NCI-H187 (cell line): ENCODE measurements around the gene SOX5.

Experiments used
- DNase-seq, 2 experiments: peaks; one replicate each; lab custom pipeline; 2025; lab: John Stamatoyannopoulos, UW

The SOX5 gene

DNA sequence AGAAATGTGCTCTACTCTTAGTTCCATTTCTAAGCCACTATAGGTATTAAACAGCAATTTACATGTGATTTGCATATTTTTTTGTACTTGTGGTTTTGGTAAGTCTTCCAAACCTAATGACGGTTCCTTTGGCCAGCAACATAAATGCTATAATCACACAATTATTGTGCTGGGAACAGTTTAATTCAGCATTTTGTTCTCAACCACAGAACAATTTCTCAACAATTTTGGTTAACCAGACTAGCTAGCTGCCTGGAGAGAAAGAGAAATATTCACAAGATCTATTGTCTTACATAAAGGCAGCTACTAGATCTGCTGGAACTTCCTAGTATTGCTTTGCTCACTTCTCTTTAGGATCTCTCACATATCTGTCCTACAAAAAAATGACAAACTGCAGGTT, 265.3 kb downstream of the SOX5 start:
- no peak for DNase-seq

- no peak for DNase-seq
Observed at GRCh38 chr12:23681237-23681636, 268.2 kb downstream of the SOX5 start.

GRCh38 chr12:23674064-23674463, 275.4 kb downstream of the SOX5 start:
- no peak for DNase-seq

- DNase-seq = no peak
Observed at GRCh38 chr12:23671881-23672280, 277.6 kb downstream of the SOX5 start.

DNA sequence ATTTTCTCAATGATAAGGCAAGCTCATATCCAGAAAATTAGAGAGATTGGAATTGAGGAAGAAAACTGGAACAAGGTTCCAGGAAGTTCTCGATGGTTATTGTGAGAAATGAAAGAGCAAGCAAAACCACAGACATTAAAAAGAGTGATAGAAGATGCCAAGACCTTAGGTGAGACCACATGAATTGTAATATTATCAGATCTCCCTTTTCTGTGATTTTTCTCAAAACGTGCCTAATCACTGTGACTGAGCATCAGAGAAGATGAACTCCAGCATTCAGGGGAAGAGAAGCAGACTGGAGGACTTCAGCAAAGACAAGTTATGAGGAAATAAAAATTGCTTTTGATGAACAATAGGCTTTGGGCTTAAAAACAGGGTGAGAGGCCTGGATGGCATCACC, 278.8 kb downstream of the SOX5 start:
- no peak for DNase-seq

GRCh38 chr12:23669691-23670090, 279.8 kb downstream of the SOX5 start:
- DNase-seq = no peak

GRCh38 chr12:23666866-23667265, 282.6 kb downstream of the SOX5 start:
- DNase-seq = no peak

GRCh38 chr12:23662966-23663365, 286.5 kb downstream of the SOX5 start:
- no peak for DNase-seq

GRCh38 chr12:23659131-23659530, 290.3 kb downstream of the SOX5 start:
- no peak for DNase-seq

DNA sequence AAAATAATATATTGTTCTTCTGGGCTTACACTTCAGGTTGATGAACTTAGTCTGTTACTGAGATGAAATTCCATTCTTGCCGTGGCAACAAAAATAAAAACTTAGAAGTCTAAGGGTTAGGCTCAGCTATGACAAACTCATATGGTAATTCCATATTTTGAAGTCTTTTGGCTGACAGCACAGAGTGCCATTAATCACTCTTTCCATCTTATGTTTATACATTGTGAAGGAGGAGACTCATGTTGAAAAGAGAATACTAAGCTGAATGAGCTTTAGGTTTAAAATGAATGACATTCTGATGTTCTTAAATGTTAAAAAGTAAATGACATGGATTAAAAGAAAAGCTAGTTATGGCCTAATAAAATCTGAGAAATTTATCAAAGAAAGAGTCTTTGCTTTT, 291.9 kb downstream of the SOX5 start:
- no peak for DNase-seq

DNA sequence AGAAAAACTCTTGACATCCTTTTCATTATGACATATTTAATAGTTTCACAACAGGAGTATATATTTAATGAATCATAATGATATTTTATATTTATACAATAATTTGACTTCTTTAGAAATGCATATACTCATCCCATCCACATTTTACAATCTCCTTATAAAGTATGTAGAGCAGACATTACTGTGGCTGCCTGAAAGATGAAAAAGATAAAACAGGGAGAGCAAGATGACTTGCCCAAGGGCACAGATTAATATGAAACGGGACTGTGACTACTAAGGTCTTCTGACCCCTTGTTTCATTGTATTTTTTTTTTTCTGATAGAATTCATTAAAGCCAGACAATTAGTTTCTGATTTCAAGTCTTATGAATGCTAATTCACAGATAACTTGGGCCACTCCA, 293.6 kb downstream of the SOX5 start:
- no peak for DNase-seq

GRCh38 chr12:23655112-23655511, 294.4 kb downstream of the SOX5 start:
- no peak for DNase-seq

DNA sequence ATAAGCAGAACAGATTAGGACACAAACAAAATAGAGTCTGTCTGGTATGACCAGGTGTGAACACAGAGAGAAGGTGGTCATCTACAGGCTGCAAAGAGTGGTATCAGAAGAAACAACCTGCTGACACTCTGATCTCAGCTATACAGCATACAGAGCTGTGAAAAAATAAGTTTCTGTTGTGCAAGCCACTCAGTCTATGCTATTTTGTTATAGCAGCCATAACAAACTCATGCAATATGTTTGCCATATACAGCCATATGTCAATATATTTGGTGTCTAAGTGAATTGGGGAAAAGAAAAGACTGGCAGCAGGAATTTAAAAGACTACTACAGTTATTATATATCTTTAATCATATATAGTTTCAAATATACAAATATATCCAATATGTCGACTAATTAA, 300.9 kb downstream of the SOX5 start:
- no peak for DNase-seq

- peak in 1 of 2 experiments; percentile 14 for DNase-seq
Observed at GRCh38 chr12:23640754-23641153, 308.7 kb downstream of the SOX5 start.

GRCh38 chr12:23634344-23634743, 315.1 kb downstream of the SOX5 start:
- no peak for DNase-seq

DNA sequence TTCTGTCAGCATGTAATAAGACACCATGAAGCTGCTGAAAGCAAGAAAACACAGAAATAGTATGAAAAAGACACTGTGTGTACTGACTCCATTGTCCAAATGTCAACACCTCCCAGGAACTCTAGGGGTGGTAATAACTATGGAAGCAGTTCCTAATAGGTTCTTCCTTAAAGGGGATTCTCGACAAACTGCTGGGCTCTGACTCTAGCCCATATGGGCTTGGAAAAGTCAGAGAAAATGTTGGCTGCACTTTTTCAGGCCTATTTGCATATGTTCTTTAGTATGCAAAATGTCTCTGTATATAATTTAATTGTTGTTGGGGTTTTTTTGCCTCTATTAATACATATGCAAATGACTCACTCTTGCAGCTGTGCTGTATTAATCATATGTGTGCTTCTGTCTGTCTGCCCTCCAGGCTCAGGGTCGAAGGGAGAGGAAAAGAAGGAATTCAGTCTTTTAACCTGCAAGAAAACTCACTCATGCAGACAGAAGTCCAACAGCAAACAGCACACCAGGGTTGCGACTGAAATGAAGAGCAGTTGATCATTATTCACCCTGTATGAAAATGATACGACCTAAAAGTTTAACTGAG, 317.6 kb downstream of the SOX5 start:
- DNase-seq = no peak

DNA sequence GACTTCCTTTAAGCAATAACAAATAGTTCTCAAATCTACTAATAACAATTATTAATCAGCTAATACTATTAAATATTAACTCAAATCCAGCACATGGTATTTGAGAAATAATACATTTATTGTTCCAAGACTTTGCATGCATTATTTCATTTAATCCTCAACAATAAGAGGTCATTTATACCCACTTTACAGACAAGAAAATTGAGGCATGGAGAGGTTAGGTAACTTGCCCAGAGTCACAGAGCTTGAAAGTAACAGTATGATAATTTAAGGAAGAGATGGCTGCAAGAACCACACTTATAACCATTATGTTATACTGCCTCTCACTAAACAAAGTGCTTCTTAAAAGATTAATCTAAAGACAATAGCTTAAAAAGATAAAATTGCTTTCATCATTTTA, 318.9 kb downstream of the SOX5 start:
- DNase-seq = no peak

GRCh38 chr12:23628806-23629205, 320.7 kb downstream of the SOX5 start:
- DNase-seq = no peak

DNA sequence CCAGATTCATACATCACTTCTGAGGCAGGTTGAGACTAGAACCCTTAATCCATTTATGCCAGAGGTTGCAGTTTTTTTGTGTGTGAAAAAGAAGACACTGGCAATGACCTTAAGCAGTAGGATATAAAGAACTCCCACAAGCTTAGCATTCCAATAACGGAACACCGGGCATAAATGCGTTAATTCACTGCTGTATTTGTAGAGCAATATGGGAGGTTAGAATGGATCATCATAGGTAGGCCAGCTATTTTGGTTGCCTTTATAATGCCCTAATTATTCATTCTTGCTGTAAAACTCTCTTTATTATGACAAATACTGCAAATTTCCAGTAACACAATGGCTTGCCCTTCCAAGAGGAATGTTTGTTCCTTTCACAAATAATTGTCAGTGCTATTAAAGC, 322.7 kb downstream of the SOX5 start:
- DNase-seq = no peak

DNA sequence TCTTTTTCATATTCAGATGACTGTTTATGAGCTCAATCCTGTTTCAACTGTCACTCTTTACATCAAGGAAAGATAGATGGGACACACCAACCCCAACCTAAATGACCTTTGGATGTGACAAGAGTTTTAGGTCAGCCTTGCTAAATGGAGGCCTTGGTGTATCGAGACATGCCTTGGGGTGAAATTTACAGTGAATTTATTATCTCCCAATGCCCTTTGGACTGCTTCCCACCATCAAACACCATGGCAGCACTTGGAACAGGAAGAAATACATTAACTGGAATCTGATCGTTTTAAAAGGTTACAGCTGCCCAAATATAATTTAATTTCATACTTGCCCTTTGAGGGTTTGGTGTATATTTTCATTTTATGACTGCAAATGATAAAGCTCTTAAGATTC, 327.6 kb downstream of the SOX5 start:
- no peak for DNase-seq

- no peak for DNase-seq
Observed at GRCh38 chr12:23618718-23619117, 330.8 kb downstream of the SOX5 start.

GRCh38 chr12:23617749-23618148, 331.7 kb downstream of the SOX5 start:
- no peak for DNase-seq

GRCh38 chr12:23614280-23614679, 335.2 kb downstream of the SOX5 start:
- no peak for DNase-seq

- no peak for DNase-seq
Observed at GRCh38 chr12:23611320-23611719, 338.1 kb downstream of the SOX5 start.

DNA sequence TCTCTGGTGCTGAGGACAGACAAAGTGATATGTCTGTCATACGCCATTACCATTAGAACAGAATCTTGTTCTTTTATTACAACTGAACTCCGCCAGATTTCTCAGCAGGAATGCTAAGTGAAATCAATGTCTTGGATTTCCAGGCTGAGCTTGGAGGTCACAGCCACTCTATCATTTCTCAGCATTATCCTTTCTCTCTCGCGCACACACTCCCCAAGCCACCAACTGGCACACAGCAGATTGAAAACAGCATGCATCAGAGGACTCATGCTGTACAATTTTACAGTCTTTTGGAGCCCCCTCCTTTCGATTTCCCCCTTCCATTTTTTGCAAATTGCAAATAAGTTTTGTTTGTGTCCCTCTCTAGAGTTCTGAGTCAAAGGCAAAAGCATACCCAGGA, 348.6 kb downstream of the SOX5 start:
- no peak for DNase-seq
